GM03348 (cell line): Measurements from ENCODE around the gene TMEM138.

ENCODE experiments used
- DNase-seq: peaks from one replicate; pipeline ENCODE4 v3.0.0; 2012; ENCODE audit warnings: low spot score

The TMEM138 gene

DNA sequence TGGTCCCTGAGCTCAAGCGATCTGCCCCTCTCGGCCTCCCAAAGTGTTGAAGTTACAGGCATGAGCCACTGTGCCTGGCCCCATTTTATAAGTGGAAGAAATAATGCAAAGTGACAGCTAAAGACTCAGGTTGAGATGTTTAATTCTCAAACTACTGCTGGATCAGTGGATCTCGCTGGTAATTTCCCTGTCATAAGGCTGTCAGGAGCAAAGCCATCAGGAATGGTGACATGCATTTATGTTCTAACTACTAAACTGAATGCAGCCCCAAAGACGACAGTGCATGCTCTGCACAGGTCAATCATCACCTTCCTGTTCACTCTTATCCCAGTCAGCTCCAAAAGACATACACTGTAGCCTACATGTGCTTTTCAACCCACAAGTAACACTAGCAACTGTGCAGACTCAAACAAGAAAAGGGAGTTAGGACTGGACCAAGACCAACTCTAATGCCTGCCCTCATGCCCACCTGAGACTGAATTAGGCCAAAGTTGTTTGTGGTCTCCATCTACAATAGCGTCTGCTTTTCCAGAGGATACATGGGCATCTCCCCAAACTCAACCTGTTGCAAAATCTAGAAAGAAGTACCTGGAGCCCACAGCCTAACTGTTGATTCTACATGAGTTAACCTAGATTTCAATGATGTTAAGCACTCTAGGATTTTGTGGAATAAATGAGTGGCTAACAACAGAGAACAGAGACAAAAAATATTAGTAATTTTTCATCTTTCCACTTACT lies 45.0 kb downstream of the TMEM138 start:
- DNase-seq, result no peak

DNA sequence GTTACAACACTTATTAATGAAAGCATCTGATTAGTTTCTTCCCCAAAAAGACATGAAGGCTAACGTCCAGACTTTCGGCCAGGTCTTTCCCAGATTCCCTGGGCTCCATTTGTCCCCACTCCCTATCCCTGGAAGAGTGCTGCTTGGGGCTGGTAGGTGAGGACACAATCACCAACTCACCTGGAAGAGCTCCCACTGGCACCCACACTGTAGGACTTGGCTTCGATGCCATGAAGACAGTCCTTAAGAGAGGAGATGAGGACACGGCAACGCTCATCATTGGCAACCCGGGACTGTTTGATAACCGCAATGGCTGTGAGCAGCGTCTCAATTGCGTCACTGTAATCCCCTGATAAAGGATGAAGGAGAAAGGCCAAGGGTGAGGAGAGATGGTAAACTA lies 49.4 kb downstream of the TMEM138 start:
- no peak for DNase-seq

DNA sequence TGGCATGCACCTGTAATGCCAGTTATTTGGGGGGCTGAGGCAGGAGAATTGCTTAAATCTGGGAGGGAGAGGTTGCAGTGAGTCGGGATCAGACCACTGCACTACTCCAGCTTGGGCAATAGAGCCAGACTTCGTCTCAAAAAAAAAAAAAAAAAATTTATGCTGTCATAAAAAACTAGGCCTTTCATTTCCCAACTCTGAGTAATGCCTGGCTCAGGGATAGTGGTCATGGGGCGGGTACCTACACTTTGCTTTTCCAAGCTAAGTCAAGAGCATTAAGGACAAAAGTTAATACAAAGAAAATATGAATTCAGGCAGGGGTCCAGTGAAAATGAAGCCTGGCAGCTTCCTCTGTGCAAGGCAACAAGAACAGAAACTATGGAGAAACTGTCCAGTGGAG lies 51.3 kb downstream of the TMEM138 start:
- peak; percentile 70 for DNase-seq

DNA sequence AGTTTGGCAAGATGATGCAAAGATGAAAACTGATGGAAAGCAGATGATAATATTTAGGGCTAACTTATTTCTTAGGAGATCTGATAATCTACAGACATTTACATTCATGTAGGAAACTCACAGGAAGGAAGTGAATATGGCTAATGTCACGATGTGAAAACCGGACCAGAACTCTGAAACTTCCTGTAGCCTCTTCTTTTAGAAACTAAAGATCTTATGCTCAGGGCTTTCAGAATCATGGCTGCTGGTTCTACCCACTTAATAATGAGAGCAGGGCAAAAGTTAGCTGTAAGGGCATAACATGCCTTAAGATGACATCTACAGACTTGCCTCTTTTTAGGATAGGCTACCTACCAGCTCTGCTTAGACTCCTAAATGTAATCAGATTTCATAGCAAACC lies 52.4 kb downstream of the TMEM138 start:
- DNase-seq, result no peak

DNA sequence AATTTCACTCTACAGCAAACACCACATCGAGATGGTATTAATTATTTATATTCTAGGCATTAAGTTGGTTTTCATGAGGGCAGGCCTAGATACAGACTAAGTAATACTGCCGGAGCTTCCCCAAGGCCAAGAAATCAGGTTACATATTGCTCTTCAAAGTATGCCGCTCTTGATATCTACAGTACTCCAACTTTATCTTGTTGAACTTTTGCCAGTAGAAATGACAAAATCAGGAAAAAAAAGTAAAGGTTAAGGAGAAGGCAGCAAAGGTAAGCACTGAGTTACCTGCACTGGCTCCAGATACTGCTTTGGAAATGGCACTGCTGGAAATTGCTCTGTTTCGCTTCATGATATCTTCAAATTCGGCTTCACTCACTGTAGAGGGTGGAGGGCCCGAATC lies 53.2 kb downstream of the TMEM138 start:
- no peak for DNase-seq

DNA sequence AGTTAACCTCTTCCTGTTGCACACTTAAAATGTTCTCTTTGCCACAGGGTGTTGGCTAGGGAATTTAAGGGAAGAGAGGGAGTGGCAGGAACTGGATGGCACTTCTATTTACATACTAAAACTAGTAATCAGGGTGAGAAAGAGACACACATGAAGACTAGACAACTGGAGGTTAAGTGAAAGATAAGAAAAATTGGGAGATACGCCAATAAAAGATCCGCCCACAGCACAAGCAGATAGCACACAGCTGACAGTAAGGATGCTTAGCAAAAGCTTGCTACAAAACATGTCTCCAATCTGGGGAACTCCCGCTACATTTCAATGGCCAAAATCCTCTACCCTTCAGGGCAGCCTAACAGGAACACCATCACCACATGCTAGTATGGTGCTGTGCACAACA lies 54.8 kb downstream of the TMEM138 start:
- no peak for DNase-seq

DNA sequence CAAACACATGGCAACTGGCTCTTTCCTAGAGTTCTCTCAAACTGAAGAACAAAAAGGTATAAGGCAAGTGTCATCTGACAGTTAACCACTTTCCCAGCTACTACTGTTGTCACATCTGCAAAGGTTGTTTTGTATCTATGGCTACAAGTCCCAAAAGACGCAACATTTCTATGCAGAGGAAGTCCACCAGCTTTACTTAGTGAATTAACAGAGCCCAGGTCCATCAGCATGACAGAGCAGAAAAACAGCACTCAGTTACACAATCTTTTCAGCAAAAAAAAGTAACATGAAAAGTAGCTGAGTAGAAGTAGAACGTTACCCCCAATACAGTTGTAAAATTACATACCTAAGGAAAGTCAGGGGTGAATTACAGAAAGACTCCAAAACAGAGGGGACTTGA lies 55.5 kb downstream of the TMEM138 start:
- no peak for DNase-seq

DNA sequence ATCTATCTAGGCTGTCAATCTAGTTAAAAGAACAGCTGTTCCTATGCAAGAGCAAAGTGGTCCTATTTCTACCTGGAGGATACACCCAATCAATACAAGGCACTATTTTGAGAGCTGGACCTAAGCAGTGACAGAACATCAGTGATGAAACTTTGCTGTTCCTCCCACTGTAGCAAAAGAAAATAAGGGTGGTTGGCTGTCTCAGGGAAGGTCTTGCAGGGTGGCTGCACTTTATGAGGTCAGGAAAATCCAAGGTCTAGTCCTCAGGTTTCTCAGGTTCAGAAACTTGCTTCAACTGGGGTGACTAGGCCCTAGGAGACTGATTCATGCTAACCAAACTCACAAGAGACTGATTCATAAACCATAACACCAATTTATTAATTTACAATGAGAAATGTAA lies 56.0 kb downstream of the TMEM138 start:
- DNase-seq, result no peak
